H1 (cell line): ENCODE data around the gene COL4A1. TPM values are rescaled to one million over a fixed set of nuclear protein-coding genes. Genes with fewer than 3 reads are reported as not detected.

Source experiments
- CEBPB ChIP-seq: IDR thresholded peaks from 2 replicates; pipeline ENCODE4 v1.6.1; 2012; ENCODE audit warnings: low read depth, low read length
- JUN ChIP-seq: IDR thresholded peaks from 2 replicates; pipeline ENCODE4 v1.6.1; 2011; ENCODE audit warnings: low read depth, mild to moderate bottlenecking, improper control_type of control experiment, low read length
- NRF1 ChIP-seq: IDR thresholded peaks from 2 replicates; pipeline ENCODE4 v1.6.1; 2011; ENCODE audit warnings: mild to moderate bottlenecking, low read depth, low read length, improper control_type of control experiment
- RNF2 ChIP-seq: fragments of 200-900, 300-1000 bp; sonication (generic); IDR thresholded peaks from 2 replicates; pipeline ENCODE4 v1.7.1; 2016; ENCODE audit warnings: borderline replicate concordance, low read depth, mild to moderate bottlenecking, antibody characterized with exemption, low read length; ENCODE audit not compliant: poor library complexity, severe bottlenecking; ENCODE audit errors: missing control alignments
- SIX5 ChIP-seq: IDR thresholded peaks from 2 replicates; pipeline ENCODE4 v1.6.1; 2011; ENCODE audit warnings: mild to moderate bottlenecking, low read depth, low read length
- TBP ChIP-seq: IDR thresholded peaks from 2 replicates; pipeline ENCODE4 v1.6.1; 2011; ENCODE audit warnings: low read depth, low read length, improper control_type of control experiment
- polyA plus RNA-seq, 7 experiments: library from polyadenylated mRNA; depleted of rRNA in 3 of 7; stranded (reverse) in 5 of 7; unstranded in 2 of 7; fragments of >200 nt in 5 of 7; fragments of 200-250 nt in 2 of 7; gene quantifications; 1 replicate in 5 of 7; 2 replicates in 1 of 7; 4 replicates in 1 of 7; pipeline versions ENCODE4 v1.2.1 to v1.2.3, GENCODE V29; 2011 to 2013; ENCODE audit warnings: missing spikeins in 2 of 7, mixed read lengths in 2 of 7
- total RNA-seq: library from RNA; stranded (reverse); fragmentation: NEBNext Ultra II Directional; extraction: Animal tissue kit (Norgen Biotek cat#: 25700); gene quantifications from 2 replicates; pipeline ENCODE4 v1.2.1, GENCODE V29; 2021

The COL4A1 gene
- total and polyA plus RNA-seq, 2 of the 8 experiments (the other 6 are each of a cell fraction or from before 2014, with no cell fraction given), result 30.7 to 82.0 TPM

DNA sequence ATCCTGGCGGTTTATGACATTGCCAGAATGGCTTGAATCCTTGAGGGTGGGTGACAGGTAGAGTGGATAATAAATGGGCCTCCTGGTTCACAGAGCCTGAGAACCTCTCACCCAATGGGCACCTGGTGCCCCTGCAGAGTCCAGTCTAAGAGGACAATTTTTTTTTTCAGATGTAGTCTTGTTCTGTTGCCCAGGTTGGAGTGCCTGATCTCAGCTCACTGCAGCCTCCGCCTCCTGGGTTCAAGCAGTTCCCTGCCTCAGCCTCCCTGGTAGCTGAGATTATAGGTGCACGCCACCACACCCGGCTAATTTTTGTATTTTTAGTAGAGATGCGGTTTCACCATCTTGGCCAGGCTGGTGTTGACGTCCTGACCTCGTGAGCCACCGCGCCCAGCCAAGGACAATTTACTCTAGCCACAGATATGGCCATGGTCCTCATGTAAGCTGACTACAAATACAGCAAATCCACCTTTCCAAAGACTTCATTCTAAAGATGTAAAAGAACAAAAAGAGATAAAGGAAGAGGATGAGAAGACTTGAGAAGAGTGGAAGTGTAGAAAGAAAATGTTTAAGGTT, 33.1 kb upstream of the COL4A1 start (continued):
- TF ChIP-seq RNF2, result no peak
- no peak for TF ChIP-seq NRF1
- no peak for TF ChIP-seq CEBPB
- TF ChIP-seq JUN, result no peak
- no peak for TF ChIP-seq SIX5
- no peak for TF ChIP-seq TBP
